Stromal cell of bone marrow (primary cell): ENCODE results near the gene LSM7.
A peak's percentile ranks its signal among the peaks of the same experiment; 100 is the strongest.

Experiments
- DNase-seq: peaks from one replicate; pipeline ENCODE4 v3.0.0-alpha.2; 2012; ENCODE audit warnings: low read depth

The LSM7 gene

GRCh38 chr19:2278459-2279158, 49.8 kb downstream of the LSM7 start:
- DNase-seq = no peak

- DNase-seq = no peak
Observed at GRCh38 chr19:2277138-2277537, 51.2 kb downstream of the LSM7 start.

GRCh38 chr19:2276429-2276986, 51.9 kb downstream of the LSM7 start:
- DNase-seq = no peak

GRCh38 chr19:2275588-2276428, 52.6 kb downstream of the LSM7 start:
- no peak for DNase-seq

GRCh38 chr19:2274931-2275535, 53.4 kb downstream of the LSM7 start:
- DNase-seq = peak; percentile 42

GRCh38 chr19:2274185-2274711, 54.1 kb downstream of the LSM7 start:
- DNase-seq = no peak

GRCh38 chr19:2273356-2274184, 54.8 kb downstream of the LSM7 start:
- peak; percentile 28 for DNase-seq
